Vagina (tissue), 2 donors: ENCODE results near the gene OR9G4.

ENCODE experiments used
- POLR2A ChIP-seq, 2 donors: fragments of 450-650 bp; IDR thresholded peaks; one replicate each; pipeline ENCODE4 v1.6.1; 2017; ENCODE audit warnings: antibody characterized with exemption in 2 of 2, mild to moderate bottlenecking in 2 of 2, moderate library complexity in 2 of 2
- POLR2AphosphoS5 ChIP-seq, 2 donors: sonication (generic); formaldehyde crosslinking; IDR thresholded peaks; one replicate each; pipeline ENCODE4 v1.9.0; 2017; ENCODE audit warnings: antibody characterized with exemption in 2 of 2, mild to moderate bottlenecking in 2 of 2, low read depth in 1 of 2; ENCODE audit not compliant: insufficient read depth in 1 of 2
- TF ChIP-seq, protein P1 (sequence below), 3 experiments: fragments of 450-650 bp in 2 of 3; fragments of 200-600 bp in 1 of 3; sonication (generic) in 1 of 3; IDR thresholded peaks; one replicate each; pipeline ENCODE4 v1.5.1; 2017 to 2019; ENCODE audit warnings: antibody characterized with exemption in 3 of 3, mild to moderate bottlenecking in 2 of 3, moderate library complexity in 2 of 3

- TF ChIP-seq POLR2A (IDR thresholded peaks at IDR 0.05): no peak
- TF ChIP-seq, protein P1, sequence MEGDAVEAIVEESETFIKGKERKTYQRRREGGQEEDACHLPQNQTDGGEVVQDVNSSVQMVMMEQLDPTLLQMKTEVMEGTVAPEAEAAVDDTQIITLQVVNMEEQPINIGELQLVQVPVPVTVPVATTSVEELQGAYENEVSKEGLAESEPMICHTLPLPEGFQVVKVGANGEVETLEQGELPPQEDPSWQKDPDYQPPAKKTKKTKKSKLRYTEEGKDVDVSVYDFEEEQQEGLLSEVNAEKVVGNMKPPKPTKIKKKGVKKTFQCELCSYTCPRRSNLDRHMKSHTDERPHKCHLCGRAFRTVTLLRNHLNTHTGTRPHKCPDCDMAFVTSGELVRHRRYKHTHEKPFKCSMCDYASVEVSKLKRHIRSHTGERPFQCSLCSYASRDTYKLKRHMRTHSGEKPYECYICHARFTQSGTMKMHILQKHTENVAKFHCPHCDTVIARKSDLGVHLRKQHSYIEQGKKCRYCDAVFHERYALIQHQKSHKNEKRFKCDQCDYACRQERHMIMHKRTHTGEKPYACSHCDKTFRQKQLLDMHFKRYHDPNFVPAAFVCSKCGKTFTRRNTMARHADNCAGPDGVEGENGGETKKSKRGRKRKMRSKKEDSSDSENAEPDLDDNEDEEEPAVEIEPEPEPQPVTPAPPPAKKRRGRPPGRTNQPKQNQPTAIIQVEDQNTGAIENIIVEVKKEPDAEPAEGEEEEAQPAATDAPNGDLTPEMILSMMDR (IDR thresholded peaks at IDR 0.05): no peak
- TF ChIP-seq POLR2AphosphoS5 (IDR thresholded peaks at IDR 0.05; ENCODE audit: insufficient read depth in 1 of 2, low read depth in 1 of 2): no peak
Observed at GRCh38 chr11:56706486-56706885, 42.0 kb downstream of the OR9G4 start.
